ENCODE measurements around the gene TBL1X.

TBL1X gene

DNA sequence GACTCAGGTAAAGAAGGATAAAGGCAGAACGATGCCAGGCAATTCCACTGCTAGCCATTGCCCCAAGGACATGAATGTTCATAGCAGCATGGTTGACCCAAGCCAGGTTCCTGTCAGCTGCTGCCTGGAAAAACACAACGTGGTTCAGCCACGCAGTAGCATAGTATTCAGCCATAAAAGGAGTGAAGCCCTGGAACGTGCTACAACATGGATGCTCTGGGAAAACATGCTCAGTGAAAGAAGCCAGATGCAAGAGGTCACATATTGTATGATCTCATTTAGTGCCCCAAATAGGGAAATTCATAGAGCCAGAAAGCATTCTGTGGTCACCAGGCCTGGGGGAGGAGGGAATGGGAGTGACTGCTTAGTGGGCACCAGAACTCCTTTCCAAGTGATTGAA lies 170.9 kb downstream of the TBL1X start:
- no peak for DNase-seq

DNA sequence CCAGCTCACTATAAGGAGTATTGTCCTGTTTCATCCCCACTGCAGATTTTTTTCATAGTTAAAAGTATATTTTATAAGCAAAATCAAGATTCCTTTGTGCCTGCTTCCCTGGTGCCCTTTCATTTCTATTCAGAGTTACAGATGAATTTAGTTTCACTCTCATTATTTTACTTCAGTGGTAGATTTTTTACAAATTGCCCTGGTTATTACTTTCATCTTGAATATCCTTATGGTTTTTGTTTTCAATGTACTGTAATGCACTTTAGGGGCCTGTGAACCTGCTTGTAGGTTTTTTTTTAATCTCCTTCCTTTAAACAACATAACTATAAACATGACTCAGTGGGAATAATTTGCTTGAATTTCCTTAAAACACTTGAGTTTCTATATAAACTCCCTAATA lies 174.0 kb downstream of the TBL1X start:
- no peak for DNase-seq

DNA sequence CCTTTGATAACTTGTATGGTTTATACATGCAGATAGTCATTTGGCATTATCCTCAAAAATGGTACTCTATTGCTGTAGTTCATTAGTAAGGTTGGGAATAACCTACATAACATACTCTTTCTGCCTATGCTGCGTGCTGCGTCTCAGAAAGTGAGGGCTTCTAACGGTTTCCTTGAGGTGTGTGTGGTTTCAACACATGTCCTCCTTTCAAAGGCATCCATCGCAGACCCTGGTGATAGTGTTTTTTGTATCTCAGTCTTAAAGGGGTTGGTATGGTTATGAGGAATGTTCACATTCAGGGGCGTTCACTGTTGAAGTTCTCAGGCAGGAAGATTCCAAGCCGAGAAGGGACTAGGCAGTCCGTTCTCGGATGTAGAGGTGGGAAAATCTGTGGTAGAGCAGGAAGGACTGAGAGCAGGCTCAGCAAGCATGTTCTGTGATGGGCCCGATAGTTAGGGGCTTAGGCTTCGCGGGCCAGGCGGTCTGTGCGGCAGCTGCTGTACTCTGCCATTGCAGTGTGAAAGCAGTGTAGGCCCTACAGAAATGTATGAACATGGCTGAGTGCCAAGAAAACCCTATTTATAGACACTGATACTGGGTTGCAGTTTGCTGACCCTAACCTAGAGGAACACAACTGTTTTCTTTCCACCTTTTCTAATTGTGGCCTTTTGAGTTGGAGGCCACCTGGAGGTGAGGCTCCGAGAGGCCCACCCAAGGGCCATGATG lies 177.6 kb downstream of the TBL1X start:
- no peak for DNase-seq

DNA sequence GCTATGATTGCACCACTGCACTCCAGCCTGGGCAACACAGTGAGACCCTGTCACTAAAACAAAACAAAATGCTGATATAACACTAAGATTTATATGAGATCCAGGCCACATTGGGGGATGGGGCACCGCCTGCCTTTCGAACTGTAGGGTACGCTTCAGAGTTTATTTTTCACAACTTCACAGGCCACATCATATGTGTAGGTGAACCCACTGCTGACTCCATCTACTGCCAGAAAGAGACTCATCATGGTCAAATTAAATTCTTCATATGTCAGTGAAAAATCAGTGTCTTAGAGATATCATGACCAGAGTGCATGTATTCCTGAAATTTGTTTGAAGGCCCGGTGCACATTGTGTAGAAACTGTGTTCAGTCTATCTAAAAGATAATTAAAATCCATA lies 178.9 kb downstream of the TBL1X start:
- DNase-seq, result no peak

DNA sequence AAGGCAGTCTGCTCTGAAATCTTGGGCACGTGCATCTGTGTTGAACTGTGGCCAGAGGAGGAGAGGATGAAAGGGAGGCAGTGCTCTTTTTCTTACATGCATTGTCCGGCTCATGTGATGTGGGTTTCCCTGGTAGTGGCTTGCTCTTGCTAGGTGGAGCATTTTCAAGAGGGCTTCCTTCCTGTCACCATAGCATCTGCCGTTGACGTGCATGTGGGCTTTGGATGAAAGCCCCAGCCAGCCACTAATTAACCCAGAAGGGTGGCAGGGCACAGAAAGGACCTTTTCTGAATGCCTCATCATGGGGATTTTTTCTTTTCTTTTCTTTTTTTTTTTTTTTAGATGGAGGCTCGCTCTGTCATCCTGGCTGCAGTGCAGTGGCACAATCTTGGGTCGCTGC lies 179.5 kb downstream of the TBL1X start:
- peak; percentile 33 for DNase-seq

DNA sequence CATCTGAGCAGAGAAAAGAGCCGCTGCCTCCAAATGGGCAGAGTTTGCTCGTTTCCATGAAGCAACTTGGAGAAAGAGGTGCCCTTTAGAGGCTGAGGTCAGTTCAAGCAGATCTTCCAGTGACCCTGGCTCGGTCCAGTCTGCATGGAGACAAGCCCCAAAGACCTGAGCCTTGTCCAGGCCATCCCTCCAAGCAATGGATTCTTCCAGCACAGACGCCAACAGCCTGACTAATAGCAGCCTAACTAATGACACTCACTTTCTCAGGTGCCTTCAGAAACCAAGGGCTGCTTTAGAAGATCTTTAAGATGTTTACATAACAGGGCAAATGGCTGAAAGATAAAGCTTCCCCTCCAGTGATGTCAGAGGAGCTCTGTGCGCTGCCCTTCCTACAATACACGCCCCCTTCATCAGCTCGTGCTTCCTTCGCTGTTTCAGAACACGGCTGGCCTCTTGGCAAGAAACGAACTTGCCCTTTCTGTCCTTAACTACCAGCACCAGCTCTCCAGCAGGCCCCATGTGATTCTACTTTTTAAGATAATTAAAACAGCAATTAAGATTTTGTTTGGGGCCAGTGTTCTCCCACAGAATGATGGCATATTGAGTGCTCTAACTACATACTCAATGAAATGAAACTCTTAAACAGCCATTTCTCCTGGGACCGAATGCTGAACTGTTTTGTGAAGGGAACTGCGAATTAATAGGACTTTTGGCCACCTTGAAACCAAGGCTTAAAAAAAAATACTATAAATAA lies 181.8 kb downstream of the TBL1X start:
- no peak for DNase-seq

DNA sequence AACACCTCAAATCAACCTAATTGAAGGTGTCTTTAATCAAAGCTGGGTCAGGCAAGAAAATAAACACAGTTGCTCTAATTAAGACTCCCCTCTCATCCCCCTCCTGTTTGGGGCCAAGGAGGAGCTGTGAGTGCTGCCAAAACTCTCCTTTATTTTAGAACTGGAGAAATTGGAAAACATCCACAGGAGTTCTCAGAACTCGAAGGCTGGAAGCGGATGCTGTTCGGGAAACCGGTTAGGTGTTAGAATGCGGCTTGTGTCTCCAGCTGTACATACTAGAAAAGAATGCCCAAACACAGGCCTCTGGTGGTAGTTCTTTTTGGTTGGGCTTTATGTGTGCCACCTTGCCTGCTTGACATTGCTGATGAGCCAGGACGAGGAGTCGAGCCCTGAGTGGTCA lies 182.6 kb downstream of the TBL1X start:
- DNase-seq, result no peak

DNA sequence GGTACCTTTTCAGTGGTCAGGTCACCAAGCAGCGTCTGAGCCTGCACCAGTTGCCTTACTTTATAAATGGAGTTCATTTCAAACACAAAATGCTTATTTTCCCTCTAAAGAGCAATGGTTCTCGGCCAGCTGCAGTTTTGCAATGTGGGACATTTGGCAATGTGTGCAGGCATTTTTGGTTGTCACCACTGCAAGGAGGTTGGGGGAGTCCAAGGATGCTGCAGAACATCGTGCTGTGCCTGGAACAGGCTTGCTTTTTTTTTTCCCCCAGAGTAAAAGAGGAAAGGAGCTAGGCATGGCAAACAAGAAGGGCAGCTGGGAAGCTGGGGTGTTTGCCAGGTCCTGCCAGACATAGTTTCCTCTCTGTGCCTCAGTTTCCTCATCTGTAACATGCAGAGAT lies 185.2 kb downstream of the TBL1X start:
- no peak for DNase-seq

DNA sequence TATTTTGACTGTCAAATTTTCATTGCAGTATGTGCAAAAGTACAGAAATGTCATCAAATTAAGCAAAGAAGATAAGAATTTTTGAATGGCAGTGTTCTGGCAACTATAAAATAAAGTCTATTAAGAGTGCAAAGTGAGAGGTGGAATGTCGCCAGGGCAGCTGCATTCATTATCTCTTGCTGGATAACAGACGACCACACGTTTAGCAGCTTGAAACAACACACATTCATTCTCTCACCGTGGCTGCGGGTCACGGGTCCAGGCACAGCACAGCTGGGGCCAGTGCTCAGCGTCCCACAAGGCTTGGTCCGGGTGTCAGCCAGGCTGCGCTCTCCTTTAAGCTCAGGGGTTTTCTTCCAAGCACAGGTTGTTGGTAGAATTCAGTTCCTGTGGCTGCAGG lies 186.9 kb downstream of the TBL1X start:
- no peak for DNase-seq

DNA sequence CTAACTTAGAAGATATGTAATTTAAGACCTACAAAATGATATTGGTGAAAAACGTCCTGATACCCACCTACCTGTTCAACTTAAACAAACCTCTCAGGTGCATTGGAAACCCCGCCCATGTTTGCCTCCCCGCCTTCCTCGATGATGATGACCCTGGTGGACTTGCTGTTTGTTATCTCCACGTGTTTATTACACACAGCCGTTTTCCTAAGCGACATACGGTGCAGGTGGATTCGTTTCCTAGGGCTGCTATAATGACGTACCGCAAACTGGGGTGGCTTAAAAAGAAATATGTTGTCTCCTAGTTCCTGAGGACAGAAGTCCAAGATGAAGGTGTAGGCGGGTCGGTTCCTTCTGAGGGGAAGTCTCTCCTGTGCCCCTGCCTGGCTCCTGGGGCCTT lies 190.1 kb downstream of the TBL1X start:
- DNase-seq, result no peak

DNA sequence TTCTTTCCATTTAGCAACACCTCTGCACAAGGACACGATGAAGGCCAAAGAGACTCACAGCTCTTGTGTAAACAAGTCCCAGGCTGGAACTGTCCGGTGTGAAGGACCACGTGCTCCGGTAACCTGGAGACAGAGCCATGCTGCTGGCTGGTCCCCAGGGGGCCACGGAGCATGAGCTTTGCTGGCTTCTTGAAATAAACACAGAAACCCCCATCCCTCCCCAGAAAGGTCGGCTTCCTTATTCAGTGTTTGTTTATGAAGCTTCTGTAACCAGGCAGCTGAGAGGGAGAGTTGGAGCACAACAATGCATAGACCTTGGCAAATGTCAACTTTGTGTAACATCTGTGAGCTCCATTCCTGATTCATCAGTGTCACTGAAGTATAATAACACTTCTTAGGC lies 191.4 kb downstream of the TBL1X start:
- no peak for DNase-seq

DNA sequence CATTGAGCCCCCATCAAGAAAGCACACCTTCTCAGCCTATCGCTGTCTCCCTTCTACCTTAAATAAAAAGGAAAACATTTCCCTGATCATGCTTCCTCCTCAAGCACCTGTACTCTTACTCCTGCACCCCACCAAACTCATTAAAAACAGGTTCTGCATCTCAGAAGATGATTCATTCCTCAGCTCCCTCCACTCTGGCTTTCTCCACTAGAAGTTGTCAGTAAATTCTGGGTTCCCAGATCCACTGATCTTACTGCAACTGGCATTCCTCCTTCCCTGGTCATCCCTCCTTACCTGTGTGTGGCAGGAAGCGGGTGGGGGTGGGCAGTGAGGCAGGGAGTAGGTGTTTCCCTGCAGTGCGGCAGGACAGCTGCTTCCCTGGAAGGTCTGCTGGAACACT lies 192.0 kb downstream of the TBL1X start:
- DNase-seq, result no peak

DNA sequence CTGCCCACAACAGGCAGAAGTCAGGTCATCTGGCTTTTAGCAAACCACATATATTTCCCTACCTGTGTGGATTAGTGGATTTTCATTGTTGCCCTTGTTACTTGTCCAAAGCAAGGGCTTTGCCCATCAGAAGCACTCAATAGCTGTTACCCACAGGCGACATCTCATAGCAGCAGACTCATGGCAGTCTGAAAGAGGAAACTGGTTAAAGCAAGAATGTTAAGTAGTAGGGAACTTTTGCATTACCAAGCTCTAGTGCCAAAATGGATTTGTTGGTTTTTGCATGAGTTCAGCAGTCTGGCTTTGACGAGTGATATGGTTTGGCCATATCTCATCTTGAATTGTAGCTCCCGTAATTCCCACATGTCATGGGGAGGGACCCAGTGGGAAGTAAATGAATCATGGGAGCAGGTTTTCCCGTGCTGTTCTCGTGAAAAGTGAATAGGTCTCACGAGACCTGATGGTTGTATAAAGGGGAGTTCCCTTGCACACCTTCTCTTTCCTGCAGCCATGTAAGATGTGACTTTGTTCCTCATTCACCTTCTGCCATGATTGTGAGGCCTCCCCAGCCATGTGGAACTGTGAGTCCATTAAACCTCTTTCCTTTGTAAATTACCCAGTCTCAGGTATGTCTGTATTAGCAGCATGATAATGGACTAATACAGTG lies 192.9 kb downstream of the TBL1X start:
- no peak for DNase-seq

DNA sequence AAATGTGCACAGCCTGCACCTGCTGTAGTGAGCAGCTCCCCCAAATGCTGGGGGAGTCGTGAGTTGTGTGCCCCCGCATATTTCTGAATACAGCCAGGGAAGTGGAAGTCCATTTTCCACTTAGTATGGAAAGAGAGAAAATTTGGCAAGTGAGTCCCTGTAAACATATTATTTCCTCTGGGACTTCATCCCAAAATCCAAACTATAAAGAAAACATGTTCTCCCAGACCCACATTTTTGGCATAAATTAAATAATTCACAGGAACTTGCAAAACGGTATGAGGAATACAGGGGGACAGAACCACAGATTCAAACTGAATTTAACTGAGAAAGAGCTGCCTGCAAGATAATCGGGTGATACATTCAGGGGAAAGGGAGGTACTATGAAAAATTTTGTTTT lies 193.6 kb downstream of the TBL1X start:
- no peak for DNase-seq

DNA sequence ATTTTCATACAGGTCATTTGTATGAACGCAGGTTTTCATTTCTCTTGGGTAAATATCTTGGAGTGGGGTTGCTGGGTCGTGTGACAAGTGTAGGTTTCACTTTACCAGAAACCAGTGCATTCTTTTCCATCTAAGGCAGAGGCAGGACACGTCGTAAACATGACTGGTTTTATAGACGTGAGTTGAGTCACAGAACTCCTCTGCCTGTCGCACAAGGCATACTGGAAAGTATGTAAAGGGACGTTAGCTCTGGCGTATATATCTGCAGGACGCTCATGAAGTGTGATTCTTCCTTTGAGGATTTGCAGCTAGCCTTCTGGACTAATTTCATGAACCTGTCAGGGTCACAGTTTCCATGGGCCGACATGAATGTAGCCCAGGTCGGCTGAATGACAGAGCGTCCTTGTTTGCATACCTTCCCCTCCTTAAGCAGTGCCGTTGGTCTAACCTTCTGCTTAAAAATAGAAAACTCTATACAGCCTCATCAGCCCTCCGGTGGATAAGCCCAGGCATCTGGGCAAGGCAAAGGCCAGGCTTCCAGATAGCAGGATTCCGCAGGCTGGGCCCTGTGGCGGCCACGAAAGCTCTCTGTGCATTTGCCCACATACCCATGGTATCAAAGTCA lies 194.8 kb downstream of the TBL1X start:
- DNase-seq, result no peak

DNA sequence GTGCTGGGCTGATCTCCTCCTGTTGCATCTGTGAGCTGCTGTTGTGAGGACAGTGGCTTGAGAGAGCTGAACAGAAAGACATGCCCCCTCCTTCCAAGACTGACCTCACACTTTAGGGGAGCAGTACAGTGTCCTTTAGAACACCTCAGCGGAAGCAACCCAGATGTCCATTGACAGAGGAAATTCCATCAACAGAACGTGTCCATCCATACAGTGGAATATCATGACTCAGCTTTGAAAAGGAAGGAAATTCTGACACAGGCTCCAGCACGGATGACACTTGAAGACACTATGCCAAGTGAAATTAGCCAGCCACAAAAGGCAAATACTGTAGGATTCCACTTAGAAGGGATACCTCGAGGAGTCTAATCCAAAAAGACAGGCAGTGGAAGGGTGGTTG lies 197.3 kb downstream of the TBL1X start:
- DNase-seq, result no peak

DNA sequence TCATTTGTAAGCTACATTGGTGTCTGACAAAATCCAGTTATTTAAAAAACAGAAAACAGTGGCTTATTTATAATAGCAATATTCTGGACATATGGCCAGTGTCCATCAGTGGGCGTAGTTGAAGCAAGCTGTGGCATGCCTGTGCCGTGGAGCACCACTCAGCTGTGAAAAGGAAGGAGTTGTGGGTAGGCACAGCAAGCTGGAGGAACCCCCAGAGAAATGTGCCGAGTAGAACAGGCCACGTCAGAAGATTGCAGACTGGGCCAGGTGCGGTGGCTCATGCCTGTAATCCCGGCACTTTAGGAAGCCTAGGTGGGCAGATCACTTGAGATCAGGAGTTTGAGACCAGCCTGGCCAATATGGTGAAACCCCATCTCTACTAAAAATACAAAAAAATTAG lies 198.4 kb downstream of the TBL1X start:
- no peak for DNase-seq

DNA sequence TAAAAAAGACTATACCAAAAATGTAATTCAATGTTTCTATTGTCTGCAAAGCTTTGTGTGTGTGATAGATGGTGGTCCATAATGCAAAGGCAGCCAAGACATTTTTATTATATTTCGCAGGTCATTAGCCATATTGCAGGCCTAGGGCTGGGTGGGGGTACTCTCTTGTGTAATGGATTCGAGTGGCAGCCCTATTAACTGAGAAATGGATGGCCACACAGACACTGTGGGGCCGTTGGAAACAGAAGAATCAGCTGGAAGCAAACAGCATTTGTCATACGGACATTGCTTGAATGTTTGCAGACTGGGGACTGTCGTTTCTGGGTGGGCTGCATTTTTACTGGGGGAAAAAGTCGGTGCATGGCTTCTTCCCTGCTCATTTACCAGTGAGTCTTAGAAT lies 199.4 kb downstream of the TBL1X start:
- no peak for DNase-seq

DNA sequence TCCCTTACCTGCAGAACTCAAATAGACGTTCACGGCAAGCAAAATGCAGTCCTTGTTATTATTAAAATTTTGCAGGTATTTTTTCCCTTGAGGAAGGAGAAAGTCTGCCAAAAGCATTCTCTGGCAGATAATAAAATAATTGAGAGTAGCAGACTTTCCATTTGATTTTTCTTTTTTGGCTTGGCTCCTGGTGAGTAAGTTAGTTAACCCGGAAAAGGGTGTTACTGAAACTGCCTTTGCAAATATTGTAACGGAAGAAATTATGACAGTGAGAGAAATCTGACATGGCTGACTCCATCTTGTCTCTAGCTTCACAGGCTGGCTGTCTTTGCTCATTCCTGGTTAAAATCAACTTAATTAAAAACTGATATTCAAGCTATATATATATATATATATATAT lies 200.3 kb downstream of the TBL1X start:
- DNase-seq, result no peak

DNA sequence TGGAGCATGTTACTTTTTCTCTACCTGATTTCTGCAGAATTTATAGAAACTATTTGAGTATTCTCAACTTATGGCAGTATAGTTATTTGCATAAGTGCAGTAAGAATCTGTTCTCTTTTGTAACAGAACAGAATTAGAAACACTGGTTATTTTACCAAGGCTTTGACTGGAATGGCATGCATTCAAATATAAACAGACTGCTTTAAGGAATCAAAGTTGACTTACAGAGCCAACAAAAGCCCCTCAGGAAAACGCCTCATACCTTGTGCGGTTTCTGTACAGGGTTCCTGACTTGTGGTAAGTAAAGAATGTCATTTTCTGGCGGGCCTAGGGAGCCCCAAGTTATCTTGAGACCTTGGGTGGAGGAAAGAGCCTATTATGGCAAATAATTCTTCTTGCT lies 203.7 kb downstream of the TBL1X start:
- DNase-seq, result no peak

DNA sequence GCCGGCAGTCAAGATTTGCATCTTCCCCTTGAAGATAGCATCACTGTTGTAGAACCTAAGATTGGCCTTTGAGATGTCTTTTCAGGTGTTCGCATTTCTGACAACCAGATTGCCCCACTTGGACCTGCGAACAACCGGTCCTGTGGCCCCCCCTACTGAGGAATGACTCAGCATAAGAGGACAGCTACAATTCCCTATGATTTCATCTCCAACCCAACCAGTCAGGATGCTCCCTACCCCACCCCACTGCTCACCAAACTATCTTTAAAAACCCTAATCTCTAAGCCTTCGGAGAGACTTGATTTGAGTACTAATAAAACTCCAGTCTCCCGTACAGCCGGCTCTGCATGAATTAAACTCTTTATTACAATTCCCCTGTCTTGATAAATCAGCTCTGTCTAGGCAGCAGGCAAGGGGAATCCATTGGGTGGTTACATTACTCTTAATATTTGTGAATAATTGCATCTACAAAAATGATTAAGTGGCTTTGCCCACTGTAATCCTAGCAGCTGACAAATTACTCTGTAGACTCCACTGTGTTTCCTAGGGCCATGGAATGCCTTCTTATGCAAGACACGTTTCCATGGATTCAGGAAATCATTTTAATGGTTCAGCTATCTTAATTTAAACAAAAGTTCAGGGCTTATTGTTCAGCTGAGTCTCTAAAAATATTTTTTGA lies 205.4 kb downstream of the TBL1X start:
- no peak for DNase-seq

DNA sequence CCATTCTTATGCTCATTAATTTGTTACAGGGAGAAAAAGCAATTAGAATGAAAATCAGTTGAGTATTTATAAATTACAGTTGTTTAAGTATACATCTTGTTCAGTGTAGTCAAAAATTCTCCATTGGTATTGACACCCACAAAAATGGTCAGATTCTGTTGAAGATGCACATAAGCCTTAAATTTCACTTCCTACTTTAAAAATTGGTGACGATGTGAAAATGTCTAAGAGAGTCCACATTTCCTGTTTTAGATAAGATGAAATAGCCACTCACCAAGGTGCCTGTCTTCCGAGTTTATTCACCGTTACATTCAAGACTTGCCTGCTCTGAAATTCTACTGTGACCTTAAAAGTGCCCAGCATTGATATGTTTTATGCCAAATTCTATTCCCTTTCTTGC lies 207.1 kb downstream of the TBL1X start:
- DNase-seq, result no peak

DNA sequence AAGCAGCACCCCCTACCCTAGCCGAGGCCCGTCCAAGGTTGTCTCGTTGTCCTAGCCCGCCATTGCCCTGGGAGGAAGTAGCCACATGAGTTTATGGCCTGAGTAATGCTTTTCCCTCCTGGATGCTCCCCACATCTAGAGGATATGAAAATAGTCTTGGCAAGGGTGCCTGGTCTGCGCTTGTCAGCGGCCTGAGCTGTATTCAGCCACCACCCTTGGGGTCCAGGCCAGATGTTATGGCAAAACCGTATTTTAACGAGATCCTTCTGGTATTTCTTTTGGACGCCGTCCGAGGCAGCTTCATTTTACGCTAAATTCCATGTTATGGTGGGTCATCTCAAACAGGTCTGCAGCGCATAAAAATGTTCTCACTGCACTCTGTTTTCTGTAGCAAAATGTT lies 211.4 kb downstream of the TBL1X start:
- DNase-seq, result no peak

All from CD4-positive, alpha-beta T cell treated with Interleukin-10 for 1 hour (primary cell).